ENCODE data around the gene C16orf82. TPM values are rescaled to one million over a fixed set of nuclear protein-coding genes. Genes with fewer than 3 reads are reported as not detected.

The C16orf82 gene
- total RNA-seq, 1 donor from 2014 or later, result not detected

- Mint-ChIP-seq H3K36me3 (ENCODE audit: low read depth, unreplicated experiment) (peaks cover 10% of the 10 kb centered on the region), H3K27ac (ENCODE audit: unreplicated experiment) (no peak overlapping the region), H3K4me1 (ENCODE audit: unreplicated experiment) (no peaks in the 10 kb centered on the region), H3K27me3 (ENCODE audit: unreplicated experiment) (peaks cover 3% of the 10 kb centered on the region), H3K9me3 (ENCODE audit: unreplicated experiment) (peaks cover 28% of the 10 kb centered on the region), H3K4me3 (ENCODE audit: unreplicated experiment) (no peak overlapping the region)
- no peak for DNase-seq (ENCODE audit: low spot score)
- TF ChIP-seq CTCF (IDR thresholded peaks at IDR 0.05; ENCODE audit: unreplicated experiment), result no peak
These were observed 38.1 kb upstream of the C16orf82 start for GRCh38 chr16:27028591-27029110.

GRCh38 chr16:27029525-27029924, 37.2 kb upstream of the C16orf82 start:
- Mint-ChIP-seq H3K36me3 (ENCODE audit: low read depth, unreplicated experiment) (peaks cover 12% of the 10 kb centered on the region), H3K27ac (ENCODE audit: unreplicated experiment) (no peak overlapping the region), H3K4me3 (ENCODE audit: unreplicated experiment) (no peak overlapping the region), H3K9me3 (ENCODE audit: unreplicated experiment) (peaks cover 27% of the 10 kb centered on the region), H3K4me1 (ENCODE audit: unreplicated experiment) (no peaks in the 10 kb centered on the region), H3K27me3 (ENCODE audit: unreplicated experiment) (peaks cover 4% of the 10 kb centered on the region)
- DNase-seq (ENCODE audit: low spot score), result no peak
- TF ChIP-seq CTCF (IDR thresholded peaks at IDR 0.05; ENCODE audit: unreplicated experiment), result no peak

DNA sequence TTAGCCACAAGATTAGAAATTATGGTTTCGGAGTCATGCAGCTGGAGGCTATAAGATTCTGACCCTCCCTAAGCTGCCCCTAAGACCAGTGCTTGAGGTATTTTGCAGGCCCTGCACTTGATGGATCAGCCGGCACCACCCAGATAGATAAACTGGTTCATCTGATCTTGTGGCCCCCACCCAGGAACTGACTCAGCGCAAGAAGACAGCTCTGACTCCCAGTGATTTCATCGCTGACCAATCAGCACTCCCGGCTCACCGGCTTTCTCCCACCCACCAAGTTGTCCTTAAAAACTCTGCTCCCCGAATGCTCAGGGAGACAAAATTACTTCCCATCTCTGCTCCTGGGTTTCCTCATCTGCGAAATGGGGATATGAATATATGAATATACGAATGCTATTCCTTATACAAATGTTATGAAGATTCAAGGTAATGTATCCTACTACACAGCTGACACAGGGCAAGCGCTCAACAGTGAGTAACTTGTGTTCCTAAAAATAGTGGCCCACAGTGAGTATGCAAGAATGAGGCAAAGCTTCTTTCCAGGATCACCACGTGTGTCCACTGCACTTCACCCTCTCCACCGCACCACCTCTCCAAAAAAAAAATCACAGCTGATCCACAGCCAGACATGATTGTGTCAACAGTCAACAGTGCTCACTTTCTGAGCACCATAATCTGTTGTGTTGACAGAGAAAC, 33.3 kb upstream of the C16orf82 start:
- no peak for TF ChIP-seq CTCF (IDR thresholded peaks at IDR 0.05; ENCODE audit: unreplicated experiment)
- H3K36me3 Mint-ChIP-seq (ENCODE audit: low read depth, unreplicated experiment), result peaks cover 13% of the 10 kb centered on the region
- H3K9me3 Mint-ChIP-seq (ENCODE audit: unreplicated experiment), result peaks cover 21% of the 10 kb centered on the region
- no peak overlapping the region for H3K4me3 Mint-ChIP-seq (ENCODE audit: unreplicated experiment)
- H3K4me1 Mint-ChIP-seq (ENCODE audit: unreplicated experiment), result no peaks in the 10 kb centered on the region
- H3K27me3 Mint-ChIP-seq (ENCODE audit: unreplicated experiment), result peaks cover 4% of the 10 kb centered on the region
- H3K27ac Mint-ChIP-seq (ENCODE audit: unreplicated experiment), result no peak overlapping the region
- DNase-seq (ENCODE audit: low spot score), result no peak

DNA sequence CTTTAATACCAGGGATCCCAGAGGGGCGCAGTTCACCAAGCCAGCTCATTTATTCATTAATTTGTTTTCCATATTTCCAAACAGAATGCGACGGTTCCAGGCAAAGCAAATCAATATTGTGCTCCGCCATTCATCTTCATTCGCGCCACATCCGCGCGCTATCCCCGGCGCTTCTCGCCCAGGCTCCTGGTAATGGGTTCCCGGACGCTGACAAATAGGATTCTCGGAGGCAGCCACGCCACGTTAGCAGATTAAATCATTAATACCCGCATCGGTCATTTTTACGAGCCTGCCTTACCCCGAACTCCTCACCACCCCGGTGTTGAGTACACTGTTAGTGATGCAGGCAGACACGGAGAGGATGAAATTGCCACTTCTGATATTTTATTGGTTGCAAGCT, 26.0 kb upstream of the C16orf82 start:
- TF ChIP-seq CTCF (IDR thresholded peaks at IDR 0.05; ENCODE audit: unreplicated experiment), result no peak
- no peaks in the 10 kb centered on the region for H3K4me1 Mint-ChIP-seq (ENCODE audit: unreplicated experiment)
- H3K4me3 Mint-ChIP-seq (ENCODE audit: unreplicated experiment), result no peak overlapping the region
- H3K27ac Mint-ChIP-seq (ENCODE audit: unreplicated experiment), result no peak overlapping the region
- DNase-seq (ENCODE audit: low spot score), result no peak
- H3K27me3 Mint-ChIP-seq (ENCODE audit: unreplicated experiment), result peaks cover 4% of the 10 kb centered on the region
- peaks cover 6% of the 10 kb centered on the region for H3K9me3 Mint-ChIP-seq (ENCODE audit: unreplicated experiment)
- peaks cover 6% of the 10 kb centered on the region for H3K36me3 Mint-ChIP-seq (ENCODE audit: low read depth, unreplicated experiment)

GRCh38 chr16:27046958-27047518, 19.7 kb upstream of the C16orf82 start:
- no peak for TF ChIP-seq CTCF (IDR thresholded peaks at IDR 0.05; ENCODE audit: unreplicated experiment)
- Mint-ChIP-seq H3K4me1 (ENCODE audit: unreplicated experiment) (no peaks in the 10 kb centered on the region), H3K27me3 (ENCODE audit: unreplicated experiment) (peaks cover 6% of the 10 kb centered on the region), H3K4me3 (ENCODE audit: unreplicated experiment) (no peak overlapping the region), H3K9me3 (ENCODE audit: unreplicated experiment) (no peaks in the 10 kb centered on the region), H3K27ac (ENCODE audit: unreplicated experiment) (no peak overlapping the region), H3K36me3 (ENCODE audit: low read depth, unreplicated experiment) (no peaks in the 10 kb centered on the region)
- DNase-seq (ENCODE audit: low spot score), result no peak
